AG08395 (cell line): ENCODE measurements around the gene BCO2.
A peak's percentile ranks its signal among the peaks of the same experiment; 100 is the strongest.

Source experiments
- DNase-seq: peaks from one replicate; pipeline ENCODE4 v3.0.0; 2012; ENCODE audit warnings: mixed read lengths, low spot score

The BCO2 gene

DNA sequence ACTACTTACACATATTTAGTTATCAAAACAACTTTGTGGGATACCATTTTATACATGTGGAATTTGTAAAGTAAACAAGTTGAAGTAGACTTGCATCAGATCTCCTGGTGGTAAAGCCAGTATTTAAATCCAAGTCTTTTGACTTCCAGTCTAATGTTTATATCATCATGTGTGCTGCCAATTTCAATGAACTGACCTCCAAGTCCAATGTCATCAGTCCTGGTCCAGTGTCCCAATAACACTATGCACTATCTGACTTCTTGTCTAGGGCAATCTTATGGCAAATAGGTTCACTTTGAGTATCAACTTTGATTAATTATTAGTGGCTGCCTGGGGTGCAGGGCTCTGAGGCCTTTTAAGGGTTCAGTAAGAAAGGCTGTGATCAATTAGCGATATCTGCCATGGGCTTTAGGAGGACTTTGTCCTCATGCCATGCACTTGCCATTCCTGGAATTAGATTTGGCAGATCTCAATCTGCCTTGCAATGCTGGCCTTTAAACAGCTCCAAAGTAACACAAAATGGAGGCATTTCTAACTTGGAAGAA, 41.3 kb downstream of the BCO2 start:
- DNase-seq, result no peak

DNA sequence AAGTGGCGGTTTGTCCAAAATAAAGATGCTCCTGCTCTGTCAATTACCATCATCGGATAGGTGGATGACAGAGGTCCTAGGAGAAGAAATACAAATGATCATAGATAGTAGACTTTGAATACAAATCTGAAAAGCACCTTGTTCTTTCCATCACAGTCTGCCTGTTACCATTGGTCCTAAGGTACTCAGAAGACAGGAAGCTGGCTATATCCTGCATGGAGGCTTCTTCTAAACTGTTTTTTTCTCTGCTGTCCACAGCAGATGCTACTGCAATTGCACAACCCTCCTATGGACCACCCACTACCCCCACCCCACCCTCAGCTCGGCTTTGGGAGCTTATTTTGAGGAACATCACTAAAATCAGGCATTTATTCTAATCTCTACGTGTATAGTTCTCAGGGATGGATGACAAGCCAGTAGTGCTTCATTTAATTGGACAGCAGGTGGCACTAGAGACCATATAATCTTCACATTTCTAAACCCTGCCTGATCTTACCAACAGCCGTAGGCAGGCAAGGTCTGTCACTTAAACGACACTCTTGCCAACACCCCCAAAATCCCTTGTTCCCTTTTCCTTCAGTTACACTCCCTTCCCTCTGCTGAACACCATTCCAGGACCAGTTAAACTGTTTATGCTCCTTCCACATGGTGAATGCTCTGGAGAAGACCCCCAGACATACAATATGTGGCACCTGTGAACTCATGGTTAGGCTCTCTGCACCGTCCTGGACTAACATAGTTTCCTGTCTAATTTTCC, 44.3 kb downstream of the BCO2 start:
- DNase-seq, result peak; percentile 74

DNA sequence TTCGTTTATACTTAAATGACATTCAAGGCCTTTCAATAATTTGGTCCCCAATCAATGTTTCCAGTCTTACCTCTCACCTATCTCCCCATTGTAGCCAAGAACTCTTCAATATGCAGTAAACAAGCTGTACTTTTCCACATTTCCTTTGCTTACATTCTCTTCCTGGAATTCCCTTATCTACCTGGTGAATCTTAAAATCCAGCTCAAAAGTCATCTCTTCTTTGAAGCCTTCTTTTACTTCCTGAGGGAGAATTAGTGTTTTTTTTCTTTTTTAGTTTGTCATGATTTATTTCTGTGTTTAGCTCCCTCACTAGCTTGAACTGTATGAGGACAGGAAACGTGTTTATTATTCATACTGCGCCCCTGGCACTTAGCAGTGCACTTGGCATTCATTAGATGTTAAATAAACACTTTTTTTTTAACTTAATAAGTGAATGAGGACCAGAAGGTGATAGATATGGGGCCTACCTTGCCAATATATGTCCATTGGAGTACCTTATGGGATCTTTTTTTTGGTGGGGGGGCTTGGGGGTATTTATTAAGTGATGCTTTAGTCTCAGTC, 46.0 kb downstream of the BCO2 start:
- DNase-seq, result no peak

DNA sequence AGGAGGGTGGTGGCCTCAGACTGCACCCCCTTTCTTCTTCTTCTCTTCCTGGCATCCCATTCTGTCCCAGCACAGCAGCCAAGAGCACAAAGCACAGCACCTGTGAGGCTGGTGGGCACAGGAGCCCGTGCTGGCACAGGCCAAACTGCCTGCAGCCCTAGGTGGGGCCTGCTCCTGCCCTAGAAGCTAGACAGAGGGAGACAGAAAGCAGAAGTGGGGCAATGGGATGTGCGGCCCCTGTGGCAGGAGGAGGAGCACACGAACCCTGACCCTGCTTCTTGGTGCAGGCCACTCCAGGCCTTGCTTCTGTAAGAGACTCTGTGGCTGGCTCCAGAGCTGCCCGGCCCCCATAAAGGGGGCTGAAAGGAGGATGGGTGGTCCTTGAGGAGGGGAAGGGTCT, 47.0 kb downstream of the BCO2 start:
- no peak for DNase-seq

DNA sequence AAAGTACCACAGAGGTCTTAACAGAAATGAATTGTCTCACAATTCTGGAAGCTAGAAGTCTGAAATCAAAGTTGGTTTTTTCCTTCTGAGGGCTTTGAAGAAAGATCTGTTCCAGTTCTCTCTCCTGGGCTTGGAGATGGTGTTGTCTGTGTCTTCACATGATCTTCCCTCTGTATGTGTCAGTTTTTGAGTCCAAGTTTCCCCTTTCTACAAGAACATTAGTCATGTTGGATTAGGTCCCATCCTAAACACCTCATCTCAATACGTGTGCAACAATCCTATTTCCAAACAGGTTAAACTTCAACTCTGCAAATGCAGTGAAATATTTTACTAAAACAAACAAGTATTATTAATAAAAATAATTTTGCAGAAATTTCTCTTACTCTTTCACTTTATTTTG, 47.8 kb downstream of the BCO2 start:
- no peak for DNase-seq

DNA sequence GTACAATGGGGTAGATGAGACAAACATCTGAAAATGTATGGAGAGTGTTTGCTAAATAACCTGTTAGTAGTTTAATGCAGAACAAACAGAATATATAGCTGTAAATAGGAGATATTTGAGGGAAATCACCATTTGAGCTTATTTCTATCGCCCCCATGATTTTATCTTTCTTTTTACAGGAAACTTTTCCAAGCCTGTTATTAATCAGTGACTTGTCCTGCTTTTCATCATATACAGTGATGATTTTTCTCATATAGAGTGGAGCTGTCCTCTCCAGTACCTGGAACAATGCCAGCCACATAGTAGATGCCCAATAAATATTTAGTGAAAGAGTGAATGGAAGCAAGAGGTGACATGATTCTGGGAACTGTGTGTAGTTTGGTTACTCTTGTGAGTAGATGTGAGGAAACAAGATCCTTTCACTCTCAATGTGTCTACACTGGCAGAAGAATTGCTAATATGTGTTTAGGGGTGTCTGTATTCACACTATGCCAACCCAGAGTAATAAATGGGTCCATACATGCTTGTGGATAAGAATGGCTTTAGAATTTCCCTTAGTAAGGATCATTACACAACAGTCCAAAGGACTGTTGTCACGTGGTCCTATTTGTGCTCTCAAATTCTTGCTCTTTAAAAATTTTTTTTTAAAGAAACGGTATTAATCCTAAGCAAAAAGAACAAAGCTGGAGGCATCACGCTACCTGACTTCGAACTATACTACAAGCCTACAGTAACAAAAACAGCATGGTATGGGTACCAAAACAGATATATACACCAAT, 48.6 kb downstream of the BCO2 start:
- no peak for DNase-seq

DNA sequence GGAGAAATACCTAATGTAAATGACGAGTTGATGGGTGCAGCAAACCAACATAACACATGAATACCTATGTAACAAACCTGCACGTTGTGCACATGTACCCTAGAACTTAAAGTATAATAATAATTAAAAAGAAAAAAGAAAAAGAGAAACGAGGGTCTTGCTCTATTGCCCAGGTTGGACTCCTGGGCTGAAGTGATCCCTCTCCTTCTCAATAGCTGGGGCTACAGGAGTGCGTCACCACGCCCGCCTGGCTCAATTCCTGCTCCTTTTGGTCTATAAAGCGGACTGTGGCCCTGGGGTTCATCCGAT, 50.4 kb downstream of the BCO2 start:
- no peak for DNase-seq

DNA sequence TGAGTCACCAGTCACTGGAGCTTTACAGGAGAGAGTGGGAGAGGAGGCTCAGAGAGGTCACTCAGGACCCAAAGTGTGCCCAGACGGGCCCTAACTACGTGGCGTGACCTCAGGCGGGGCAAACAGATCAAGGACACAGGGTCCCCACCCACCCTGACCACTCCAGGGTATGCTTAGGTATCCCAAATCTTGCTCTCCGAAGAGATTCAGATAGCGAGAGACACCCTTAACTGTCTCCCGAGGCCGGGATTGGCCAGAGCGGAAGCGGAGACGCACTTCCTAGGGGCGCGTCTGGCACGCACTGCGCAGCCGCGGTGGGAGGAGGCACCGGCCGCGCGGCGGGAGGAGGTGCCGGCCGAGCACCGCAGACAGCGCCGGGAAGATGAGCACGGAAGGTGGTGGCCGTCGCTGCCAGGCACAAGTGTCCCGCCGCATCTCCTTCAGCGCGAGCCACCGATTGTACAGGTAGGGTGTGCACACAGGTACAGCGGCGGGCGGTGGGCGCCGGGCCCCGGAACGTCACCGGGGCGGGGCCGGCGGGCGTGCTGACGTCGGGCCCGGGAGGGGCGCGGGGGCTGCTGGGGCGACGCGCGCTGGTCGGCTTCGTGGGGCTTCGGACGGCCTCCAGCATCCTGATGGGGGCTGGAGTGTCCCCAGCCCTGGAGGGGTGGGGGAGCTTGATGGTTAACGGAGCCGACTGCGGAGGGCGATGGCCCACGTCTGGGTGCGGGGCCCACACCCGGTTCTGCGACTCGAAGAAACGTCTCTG, 50.9 kb downstream of the BCO2 start, which contains the start of gene PTS:
TSS of gene PTS (plus strand) at position 367 of the 769 bp plus-strand sequence. CDS start at position 383, 16 bp downstream.
- DNase-seq, result peak; percentile 98

DNA sequence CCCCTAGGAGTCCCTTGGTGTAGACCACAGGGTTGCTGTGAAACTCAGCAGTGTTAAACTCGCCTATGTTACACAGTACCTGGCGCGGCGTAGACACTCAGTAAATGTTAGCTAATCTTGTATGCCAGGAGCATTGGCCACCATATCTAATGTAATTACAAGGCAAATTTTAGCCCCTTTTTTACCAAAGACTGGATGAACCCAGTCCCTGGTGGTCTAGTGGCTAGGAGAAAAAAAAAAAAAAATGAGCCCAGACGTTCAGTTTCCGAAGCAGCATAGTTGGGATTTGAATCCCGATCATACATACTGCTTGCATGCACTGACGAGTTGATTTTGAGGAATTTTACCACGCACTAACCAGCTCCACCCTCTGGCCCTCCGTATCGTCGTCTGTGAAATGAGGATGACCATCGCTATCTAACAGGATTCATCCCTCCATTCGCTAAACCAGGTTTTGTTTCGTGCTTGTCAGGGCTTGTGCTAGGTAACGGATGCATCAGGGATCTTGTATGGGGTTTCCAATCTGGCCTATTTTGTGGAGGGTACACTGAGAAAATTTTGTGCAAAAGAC, 51.6 kb downstream of the BCO2 start:
- peak; percentile 32 for DNase-seq

DNA sequence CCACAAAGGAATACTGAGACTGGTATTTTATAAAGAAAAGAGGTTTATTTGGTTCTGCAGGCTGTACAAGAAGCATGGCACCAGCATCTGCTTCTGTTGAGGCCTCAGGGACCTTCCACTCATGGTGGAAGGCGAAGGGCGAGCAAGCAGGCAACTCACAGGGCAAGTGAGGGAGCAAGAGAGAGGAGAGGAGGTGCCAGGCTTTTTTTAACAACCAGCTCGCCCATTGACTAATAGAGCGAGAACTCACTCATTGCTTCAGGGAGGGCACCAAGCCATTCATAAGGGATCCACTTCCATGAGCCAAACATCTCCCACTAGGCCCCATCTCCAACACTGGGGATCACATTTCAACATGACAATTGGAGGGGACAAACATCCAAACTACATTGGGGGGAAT, 52.2 kb downstream of the BCO2 start:
- DNase-seq, result no peak

DNA sequence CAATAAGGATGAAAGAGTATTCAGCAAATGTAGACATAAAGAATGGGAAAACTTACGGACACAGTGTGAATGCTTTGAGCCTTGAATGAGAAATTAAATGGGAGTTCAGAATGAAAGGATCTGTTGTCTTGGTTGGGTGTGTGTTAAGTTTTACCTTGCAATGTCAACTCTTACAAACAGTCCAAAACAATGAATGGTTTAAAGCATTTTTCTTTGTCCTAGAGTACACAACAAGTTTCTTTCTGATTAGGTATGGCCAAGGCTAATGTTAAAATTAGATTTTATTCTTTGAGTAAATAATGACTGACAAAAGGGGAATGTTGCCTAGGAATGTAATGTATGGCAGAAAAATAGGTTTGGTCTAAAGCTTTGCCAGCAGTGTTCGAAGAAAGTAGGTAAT, 53.4 kb downstream of the BCO2 start:
- no peak for DNase-seq

DNA sequence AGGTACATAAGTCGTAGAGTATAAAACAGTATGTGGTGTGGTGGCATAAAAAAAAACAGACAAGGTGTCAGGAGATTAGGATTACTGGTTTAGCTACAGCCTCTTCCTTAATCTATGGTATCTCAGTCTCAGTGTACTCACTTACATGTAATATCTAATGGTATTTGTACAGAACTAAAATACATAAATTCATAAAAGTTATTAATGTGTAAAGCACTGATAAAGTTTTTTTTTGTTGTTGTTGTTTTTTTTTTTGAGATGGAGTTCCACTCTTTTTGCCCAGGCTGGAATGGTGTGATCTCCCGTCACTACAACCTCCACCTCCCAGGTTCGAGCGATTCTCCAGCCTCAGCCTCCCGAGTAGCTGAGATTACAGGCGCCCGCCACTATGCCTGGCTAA, 53.8 kb downstream of the BCO2 start:
- DNase-seq, result no peak

DNA sequence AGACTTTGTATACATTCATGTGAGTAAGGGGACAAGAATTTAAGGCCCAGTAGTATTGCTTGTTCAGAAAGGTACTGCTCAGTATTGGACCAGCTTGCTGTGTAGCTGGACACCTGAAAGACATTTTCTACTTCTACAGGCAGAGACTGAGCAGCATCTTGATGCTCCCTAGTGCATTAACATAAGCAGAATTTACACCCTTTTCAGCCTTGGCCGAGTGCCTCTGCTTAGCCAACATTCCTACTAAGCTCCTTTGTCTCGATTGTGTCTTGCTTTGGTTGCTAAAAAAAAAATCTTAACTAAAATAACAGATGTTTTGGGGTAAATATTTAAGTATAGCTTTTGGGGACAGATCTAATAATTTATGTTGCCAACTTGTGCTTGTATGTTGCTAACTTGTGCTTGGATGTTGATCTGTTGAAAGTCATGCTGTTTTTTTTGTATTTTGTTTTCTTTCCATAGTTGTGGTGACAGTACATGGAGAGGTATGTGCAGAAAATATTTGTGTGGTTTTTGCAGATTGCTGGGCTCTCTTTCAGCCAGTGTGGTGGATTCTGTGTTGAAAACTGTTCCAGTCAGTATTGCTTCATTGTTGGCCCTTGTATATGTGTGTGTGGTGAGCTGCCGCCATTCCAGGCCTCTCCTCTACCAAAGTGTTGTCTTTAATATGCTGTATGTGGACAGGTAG, 54.6 kb downstream of the BCO2 start:
- DNase-seq, result peak; percentile 79

DNA sequence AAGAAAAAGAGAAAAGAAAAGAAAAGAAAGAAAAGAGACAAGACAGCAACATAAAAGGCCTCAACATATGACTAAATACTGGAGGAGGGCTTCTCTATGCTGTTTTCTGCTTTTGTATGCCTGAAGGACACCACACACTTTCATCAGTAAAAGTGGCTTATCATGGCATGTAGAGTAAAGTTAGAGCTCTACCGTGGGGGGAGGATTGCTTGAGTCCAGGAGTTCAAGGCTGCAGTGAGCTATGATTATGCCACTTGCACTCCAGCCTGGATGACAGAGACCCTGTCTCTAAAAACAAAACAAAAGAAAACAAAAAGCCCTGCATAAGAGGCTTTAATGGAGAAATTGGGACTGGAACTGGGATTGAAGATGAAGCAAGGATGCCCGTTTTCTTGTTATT, 56.6 kb downstream of the BCO2 start:
- no peak for DNase-seq

DNA sequence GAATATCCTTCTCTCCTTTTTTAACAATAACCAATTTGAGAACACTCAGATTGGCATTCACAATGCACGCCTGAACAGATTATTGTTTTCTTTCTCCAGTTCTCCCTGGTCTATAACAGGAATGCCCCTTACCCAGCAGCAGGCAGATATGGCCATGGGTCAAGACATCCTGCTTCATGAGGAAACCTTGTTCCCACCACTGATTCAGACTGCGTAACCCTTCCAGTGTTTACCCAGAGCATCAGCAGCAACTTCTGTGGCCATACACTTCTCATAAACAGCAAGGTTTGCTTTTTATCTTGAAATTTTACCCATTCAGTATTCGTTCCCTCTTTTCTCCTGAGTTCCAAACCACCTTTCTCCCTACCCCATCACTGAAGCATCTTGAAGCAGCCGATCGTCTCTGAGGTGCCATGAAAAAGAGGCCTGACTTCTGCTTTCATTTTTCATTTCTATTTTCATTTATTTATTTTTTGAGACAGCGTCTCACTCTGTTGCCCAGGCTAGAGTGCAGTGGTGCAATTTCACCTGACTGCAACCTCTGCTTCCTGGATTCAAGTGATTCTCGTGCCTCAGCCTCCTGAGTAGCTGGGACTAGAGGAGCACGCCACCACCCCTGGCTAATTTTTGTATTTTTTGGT, 60.6 kb downstream of the BCO2 start:
- no peak for DNase-seq

DNA sequence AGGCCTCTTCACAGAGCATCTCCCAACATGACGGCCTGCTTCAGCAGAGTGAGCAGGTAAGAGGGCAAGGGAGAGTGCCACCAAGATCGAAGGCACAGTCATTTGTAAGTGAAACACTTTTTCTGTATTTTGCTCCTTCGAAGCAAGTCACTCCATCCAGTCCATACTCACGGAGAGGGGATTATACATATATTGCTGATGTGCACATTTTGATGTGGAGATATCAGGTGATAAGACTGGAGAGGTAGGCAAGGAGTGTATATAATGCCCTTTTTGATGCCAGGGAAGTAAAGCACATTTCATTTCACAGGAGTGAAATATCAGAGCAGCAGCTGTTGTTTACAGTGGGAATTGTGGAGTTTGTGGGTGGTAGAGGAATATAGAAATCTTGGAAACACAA, 62.1 kb downstream of the BCO2 start:
- DNase-seq, result no peak

DNA sequence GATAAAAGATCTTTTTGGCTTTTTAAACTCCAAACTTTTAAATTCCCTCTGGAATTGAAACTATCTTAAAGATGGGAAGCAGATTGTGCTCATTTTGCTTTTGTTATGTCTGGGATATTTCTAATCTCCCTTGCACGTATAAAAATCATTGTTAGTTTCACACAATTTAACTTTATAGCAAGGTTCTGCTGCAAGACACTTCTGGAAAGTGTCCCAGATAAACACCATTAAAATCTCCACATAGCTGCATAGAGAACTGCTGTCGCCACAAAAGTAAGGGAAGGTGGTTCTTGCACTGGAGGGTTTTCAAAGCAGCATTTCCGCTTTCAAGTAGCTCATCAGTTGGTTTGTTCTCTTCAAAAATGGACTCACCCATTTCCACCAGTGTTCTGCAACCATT, 62.7 kb downstream of the BCO2 start:
- no peak for DNase-seq

DNA sequence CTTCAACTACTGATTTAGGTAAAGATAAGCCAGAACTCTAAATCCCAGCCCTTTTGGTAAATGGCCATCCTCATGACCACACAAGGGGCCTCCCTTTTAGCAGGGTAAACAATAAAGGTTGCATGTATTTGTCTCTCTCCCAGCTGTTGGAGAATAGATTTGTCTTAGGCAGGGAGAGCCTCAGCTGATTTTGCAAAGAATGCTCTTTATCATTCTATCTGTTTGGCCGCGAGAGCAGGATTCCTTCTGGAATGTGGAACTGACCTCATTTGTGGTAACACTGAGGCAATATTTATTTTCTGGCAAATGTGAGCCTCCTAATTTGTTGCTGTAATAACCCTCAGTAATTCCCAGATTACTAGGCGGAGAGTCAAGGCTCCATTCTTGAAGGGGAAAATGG, 66.2 kb downstream of the BCO2 start:
- peak; percentile 41 for DNase-seq

DNA sequence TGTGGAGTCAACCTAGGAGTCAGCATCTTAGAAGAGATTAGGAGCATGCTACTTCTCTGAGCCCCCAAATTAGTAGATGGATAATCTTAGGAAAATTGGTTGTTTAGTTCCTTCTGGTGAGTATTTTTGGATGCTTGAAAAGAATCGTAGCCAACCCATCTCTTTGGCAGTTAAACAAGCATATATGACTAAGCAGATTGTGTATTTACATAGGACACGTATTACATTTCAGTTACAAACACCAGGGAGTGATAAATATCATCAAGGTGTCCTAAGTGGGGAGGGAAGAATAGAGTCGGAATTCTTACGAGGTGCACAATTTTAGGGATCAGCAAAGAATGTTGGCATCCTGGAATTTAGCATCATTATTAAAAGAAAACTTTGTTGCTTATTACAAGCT, 71.9 kb downstream of the BCO2 start:
- no peak for DNase-seq

DNA sequence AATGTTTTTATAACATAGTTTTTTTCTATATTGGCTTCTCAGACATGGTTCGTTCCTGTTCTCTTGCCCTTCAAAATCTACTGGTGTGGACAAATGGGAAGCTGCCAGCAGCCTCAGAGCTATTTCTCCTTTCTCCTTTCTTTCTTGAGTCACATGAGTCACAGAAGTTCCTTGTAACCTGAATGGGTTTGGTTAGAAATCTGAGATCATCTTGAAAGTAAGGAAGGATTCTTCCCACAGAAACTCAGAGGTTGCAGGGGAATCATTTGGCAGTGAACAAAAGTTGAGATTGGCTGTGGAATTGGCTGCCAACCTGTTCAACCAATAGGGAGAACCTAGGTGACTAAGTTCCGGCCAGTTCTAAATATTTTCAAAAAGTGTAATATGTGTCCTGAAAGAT, 72.9 kb downstream of the BCO2 start:
- no peak for DNase-seq
